Heart left ventricle (tissue), 13 donors: Measurements from ENCODE around the gene IL31.

Source experiments
- POLR2A ChIP-seq, 2 donors: fragments of 450-650 bp; IDR thresholded peaks; one replicate each; pipeline ENCODE4 v1.6.1; 2017; ENCODE audit warnings: antibody characterized with exemption in 2 of 2, mild to moderate bottlenecking in 2 of 2, moderate library complexity in 2 of 2
- TF ChIP-seq, protein P1 (sequence below), 12 donors: fragments of 200-600 bp; sonication (generic) in 4 of 12; IDR thresholded peaks; one replicate each; pipeline versions ENCODE4 v1.5.0 to v1.8.0; 2018 to 2022; ENCODE audit warnings: antibody characterized with exemption in 12 of 12, mild to moderate bottlenecking in 5 of 12
- donor health status: ischemic (EF 13 %, LVEDD 7.1; RV severe dilation, severe dysfunction).
- donor health status: DM: no; HTN: yes; CAD: no.
- donor health status: DM: no; HTN: no; CAD: no.
- donor health status: ischemic (EF 25% LVEDD 6.9; RV normal size, moderate dysfunction).
- donor health status: ischemic (EF 25% LVEDD 5.7; RV mildly dilated, moderate dysfunction).
- donor health status: ischemic (EF 35%, LVEDD 5.7; RV mildly dilated, moderate dysfunction).
- donor health status: nonischemic (EF 11% LVEDD 7.7; RV severe dilation, severe dysfunction).
- donor health status: DM: yes; HTN: yes; CAD: no.
- donor health status: PGD.
- donor health status: ischemic (EF 29% LVEDD 5.4; RV normal size, mild dysfunction).
- donor health status: nonischemic (EF 23%, LVEDD 6.1; RV moderate dilation, normal function).

DNA sequence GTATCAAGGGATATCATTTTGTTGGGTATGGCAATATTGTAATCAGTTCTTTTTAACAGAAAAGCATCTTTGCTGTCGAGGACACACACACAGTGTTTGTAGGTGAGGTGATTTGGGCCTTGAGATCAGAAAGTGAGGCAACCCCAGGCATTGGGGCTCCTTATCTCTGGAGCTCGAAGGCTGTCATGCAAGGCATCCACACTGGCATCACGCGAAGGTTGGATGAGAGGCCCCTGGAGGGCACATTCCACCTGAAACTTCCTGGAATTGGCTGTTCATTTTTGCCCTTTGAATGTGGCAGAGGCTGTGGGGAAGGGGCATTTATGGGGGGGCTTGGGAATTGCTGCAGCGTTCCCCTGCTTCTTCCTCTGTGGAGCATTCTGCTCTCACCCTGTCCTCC is 45.5 kb downstream of the IL31 start:
- TF ChIP-seq, protein P1, sequence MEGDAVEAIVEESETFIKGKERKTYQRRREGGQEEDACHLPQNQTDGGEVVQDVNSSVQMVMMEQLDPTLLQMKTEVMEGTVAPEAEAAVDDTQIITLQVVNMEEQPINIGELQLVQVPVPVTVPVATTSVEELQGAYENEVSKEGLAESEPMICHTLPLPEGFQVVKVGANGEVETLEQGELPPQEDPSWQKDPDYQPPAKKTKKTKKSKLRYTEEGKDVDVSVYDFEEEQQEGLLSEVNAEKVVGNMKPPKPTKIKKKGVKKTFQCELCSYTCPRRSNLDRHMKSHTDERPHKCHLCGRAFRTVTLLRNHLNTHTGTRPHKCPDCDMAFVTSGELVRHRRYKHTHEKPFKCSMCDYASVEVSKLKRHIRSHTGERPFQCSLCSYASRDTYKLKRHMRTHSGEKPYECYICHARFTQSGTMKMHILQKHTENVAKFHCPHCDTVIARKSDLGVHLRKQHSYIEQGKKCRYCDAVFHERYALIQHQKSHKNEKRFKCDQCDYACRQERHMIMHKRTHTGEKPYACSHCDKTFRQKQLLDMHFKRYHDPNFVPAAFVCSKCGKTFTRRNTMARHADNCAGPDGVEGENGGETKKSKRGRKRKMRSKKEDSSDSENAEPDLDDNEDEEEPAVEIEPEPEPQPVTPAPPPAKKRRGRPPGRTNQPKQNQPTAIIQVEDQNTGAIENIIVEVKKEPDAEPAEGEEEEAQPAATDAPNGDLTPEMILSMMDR (IDR thresholded peaks at IDR 0.05): no peak
- TF ChIP-seq POLR2A (IDR thresholded peaks at IDR 0.05): no peak
